ENCODE data around the gene USP54. TPM values are rescaled to one million over a fixed set of nuclear protein-coding genes. Genes with fewer than 3 reads are reported as not detected.

USP54 gene
- total and polyA plus RNA-seq, 2 of the 13 experiments (the other 11 are each of a cell fraction or from before 2014, with no cell fraction given): 18.1 to 25.0 TPM

DNA sequence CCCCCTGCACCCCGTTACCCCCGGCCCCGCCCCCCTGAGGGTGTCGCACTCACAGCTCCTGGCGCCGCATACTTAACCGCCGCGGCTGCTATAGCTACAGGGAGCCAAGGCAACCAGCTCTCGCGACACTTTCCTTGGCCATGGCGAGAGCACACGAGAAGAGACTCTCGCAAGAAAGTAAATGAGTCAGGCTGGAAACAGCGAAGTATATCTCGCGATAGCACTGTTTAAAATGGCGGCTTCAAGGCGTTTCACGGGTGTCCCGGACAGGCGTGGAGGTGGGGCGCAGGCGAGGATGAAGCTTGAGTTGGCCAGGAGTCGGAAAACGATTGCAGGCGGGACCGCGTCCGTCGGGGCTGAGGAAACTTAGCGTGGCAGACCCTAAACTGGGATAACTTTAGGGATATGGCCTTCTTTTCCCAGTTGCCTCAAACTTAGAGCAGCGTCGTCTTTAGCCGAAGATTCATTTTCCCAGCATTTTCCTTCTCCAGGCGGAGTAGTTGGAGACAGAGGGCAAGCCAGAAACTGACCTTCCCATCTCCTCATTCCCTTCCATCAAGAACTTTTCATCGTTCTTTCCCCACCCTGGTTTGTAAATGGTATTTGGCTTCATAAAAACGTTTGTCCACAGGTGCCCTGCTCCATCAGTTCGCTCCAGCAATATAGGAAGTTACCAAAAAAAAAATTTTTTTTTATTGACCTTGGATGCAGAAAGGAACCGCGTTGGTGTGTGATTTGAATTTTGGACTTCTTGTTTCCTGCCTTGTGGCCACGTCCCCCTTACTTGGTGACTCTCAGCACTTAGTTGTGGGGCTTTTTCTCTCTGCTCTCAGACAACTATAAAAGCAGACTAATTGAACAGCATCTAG, 35.0 kb upstream of the USP54 start (continued):
- TF ChIP-seq, protein P1, sequence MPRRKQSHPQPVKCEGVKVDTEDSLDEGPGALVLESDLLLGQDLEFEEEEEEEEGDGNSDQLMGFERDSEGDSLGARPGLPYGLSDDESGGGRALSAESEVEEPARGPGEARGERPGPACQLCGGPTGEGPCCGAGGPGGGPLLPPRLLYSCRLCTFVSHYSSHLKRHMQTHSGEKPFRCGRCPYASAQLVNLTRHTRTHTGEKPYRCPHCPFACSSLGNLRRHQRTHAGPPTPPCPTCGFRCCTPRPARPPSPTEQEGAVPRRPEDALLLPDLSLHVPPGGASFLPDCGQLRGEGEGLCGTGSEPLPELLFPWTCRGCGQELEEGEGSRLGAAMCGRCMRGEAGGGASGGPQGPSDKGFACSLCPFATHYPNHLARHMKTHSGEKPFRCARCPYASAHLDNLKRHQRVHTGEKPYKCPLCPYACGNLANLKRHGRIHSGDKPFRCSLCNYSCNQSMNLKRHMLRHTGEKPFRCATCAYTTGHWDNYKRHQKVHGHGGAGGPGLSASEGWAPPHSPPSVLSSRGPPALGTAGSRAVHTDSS (CRISPR knock-in tag; conservative IDR thresholded peaks at IDR 0.05): no peak
- TF ChIP-seq ZNF484 (CRISPR knock-in tag; IDR thresholded peaks at IDR 0.05; ENCODE audit: borderline replicate concordance, low read depth): no peak
- TF ChIP-seq PAF1 (CRISPR knock-in tag; IDR thresholded peaks at IDR 0.05): no peak
- no peak for TF ChIP-seq XRCC5 (optimal IDR thresholded peaks at IDR 0.05; ENCODE audit: low read length)
- TF ChIP-seq, protein P2, sequence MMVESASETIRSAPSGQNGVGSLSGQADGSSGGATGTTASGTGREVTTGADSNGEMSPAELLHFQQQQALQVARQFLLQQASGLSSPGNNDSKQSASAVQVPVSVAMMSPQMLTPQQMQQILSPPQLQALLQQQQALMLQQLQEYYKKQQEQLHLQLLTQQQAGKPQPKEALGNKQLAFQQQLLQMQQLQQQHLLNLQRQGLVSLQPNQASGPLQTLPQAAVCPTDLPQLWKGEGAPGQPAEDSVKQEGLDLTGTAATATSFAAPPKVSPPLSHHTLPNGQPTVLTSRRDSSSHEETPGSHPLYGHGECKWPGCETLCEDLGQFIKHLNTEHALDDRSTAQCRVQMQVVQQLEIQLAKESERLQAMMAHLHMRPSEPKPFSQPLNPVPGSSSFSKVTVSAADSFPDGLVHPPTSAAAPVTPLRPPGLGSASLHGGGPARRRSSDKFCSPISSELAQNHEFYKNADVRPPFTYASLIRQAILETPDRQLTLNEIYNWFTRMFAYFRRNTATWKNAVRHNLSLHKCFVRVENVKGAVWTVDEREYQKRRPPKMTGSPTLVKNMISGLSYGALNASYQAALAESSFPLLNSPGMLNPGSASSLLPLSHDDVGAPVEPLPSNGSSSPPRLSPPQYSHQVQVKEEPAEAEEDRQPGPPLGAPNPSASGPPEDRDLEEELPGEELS (CRISPR knock-in tag; IDR thresholded peaks at IDR 0.05): peak; percentile 10; the same call in 1 of the 2 replicates
- peak; percentile 76 for TF ChIP-seq ZBTB20 (CRISPR knock-in tag; IDR thresholded peaks at IDR 0.05; ENCODE audit: borderline replicate concordance, low read depth)
- TF ChIP-seq, protein P3, sequence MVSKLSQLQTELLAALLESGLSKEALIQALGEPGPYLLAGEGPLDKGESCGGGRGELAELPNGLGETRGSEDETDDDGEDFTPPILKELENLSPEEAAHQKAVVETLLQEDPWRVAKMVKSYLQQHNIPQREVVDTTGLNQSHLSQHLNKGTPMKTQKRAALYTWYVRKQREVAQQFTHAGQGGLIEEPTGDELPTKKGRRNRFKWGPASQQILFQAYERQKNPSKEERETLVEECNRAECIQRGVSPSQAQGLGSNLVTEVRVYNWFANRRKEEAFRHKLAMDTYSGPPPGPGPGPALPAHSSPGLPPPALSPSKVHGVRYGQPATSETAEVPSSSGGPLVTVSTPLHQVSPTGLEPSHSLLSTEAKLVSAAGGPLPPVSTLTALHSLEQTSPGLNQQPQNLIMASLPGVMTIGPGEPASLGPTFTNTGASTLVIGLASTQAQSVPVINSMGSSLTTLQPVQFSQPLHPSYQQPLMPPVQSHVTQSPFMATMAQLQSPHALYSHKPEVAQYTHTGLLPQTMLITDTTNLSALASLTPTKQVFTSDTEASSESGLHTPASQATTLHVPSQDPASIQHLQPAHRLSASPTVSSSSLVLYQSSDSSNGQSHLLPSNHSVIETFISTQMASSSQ (IDR thresholded peaks at IDR 0.05; ENCODE audit: low read depth): no peak
- TF ChIP-seq, protein P3 (CRISPR knock-in tag; IDR thresholded peaks at IDR 0.05; ENCODE audit: borderline replicate concordance): peak; percentile 49; the same call in 1 of the 2 replicates
- peak; percentile 91 for TF ChIP-seq KMT2A (CRISPR knock-in tag; IDR thresholded peaks at IDR 0.05)
- no peak for TF ChIP-seq RELA (CRISPR knock-in tag; IDR thresholded peaks at IDR 0.05)
- no peak for TF ChIP-seq SKI (IDR thresholded peaks at IDR 0.05; ENCODE audit: partially characterized antibody)
- no peak for TF ChIP-seq NCOA5 (CRISPR knock-in tag; IDR thresholded peaks at IDR 0.05)
- TF ChIP-seq, protein P4, sequence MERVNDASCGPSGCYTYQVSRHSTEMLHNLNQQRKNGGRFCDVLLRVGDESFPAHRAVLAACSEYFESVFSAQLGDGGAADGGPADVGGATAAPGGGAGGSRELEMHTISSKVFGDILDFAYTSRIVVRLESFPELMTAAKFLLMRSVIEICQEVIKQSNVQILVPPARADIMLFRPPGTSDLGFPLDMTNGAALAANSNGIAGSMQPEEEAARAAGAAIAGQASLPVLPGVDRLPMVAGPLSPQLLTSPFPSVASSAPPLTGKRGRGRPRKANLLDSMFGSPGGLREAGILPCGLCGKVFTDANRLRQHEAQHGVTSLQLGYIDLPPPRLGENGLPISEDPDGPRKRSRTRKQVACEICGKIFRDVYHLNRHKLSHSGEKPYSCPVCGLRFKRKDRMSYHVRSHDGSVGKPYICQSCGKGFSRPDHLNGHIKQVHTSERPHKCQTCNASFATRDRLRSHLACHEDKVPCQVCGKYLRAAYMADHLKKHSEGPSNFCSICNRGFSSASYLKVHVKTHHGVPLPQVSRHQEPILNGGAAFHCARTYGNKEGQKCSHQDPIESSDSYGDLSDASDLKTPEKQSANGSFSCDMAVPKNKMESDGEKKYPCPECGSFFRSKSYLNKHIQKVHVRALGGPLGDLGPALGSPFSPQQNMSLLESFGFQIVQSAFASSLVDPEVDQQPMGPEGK (CRISPR knock-in tag; IDR thresholded peaks at IDR 0.05): no peak
- no peak for TF ChIP-seq CBFB (CRISPR knock-in tag; IDR thresholded peaks at IDR 0.05)
- no peak for TF ChIP-seq NPAS2 (CRISPR knock-in tag; IDR thresholded peaks at IDR 0.05; ENCODE audit: borderline replicate concordance)
- no peak for TF ChIP-seq ZNF225 (CRISPR knock-in tag; IDR thresholded peaks at IDR 0.05)
- peak; percentile 51; the same call in 1 of the 2 replicates for TF ChIP-seq MYC (CRISPR knock-in tag; IDR thresholded peaks at IDR 0.05; ENCODE audit: borderline replicate concordance)
- TF ChIP-seq ZSCAN29 (CRISPR knock-in tag; conservative IDR thresholded peaks at IDR 0.05): no peak
- no peak for TF ChIP-seq AHR (CRISPR knock-in tag; IDR thresholded peaks at IDR 0.05)
